Testis (tissue), 2 donors: ENCODE data around the gene SVIP.

Source experiments
- POLR2A ChIP-seq: fragments of 450-650 bp; IDR thresholded peaks from one replicate; pipeline ENCODE4 v1.6.1; 2017; ENCODE audit warnings: antibody characterized with exemption, mild to moderate bottlenecking, moderate library complexity
- TF ChIP-seq, protein P1 (sequence below), 3 experiments: fragments of 450-650 bp in 2 of 3; fragments of 200-600 bp in 1 of 3; sonication (generic) in 1 of 3; IDR thresholded peaks; one replicate each; pipeline ENCODE4 v1.5.1; 2016 to 2019; ENCODE audit warnings: antibody characterized with exemption in 3 of 3, mild to moderate bottlenecking in 2 of 3, moderate library complexity in 1 of 3

DNA sequence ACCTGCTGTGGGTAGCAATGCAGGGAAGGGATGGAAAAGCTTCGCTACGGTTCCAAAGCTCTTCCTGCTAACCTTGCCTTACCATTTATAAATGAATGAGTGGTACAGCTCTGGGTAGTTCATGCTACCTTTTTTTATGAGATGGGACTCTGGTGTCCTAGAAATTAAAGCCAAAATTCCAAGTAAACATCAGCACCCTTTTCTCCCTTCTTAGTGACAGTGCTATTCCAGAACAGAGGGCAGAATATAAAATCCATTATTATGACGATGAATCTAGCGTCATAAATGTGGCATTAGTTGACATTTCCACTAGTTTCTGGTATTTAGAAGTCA lies 447 bp upstream of the SVIP start:
- TF ChIP-seq, protein P1, sequence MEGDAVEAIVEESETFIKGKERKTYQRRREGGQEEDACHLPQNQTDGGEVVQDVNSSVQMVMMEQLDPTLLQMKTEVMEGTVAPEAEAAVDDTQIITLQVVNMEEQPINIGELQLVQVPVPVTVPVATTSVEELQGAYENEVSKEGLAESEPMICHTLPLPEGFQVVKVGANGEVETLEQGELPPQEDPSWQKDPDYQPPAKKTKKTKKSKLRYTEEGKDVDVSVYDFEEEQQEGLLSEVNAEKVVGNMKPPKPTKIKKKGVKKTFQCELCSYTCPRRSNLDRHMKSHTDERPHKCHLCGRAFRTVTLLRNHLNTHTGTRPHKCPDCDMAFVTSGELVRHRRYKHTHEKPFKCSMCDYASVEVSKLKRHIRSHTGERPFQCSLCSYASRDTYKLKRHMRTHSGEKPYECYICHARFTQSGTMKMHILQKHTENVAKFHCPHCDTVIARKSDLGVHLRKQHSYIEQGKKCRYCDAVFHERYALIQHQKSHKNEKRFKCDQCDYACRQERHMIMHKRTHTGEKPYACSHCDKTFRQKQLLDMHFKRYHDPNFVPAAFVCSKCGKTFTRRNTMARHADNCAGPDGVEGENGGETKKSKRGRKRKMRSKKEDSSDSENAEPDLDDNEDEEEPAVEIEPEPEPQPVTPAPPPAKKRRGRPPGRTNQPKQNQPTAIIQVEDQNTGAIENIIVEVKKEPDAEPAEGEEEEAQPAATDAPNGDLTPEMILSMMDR (IDR thresholded peaks at IDR 0.05) = no peak
- TF ChIP-seq POLR2A = no peak
